GM23338 (cell line): ENCODE results near the gene TCF3.

Source experiments
- CREB1 ChIP-seq: fragments of 250-450 bp; sonication (Bioruptor Pico); IDR thresholded peaks from 2 replicates; pipeline ENCODE4 v1.5.0; 2020; ENCODE audit warnings: low read depth, mild to moderate bottlenecking, moderate library complexity
- CTCF ChIP-seq, 2 experiments: fragments of 200-600 bp in 1 of 2; sonication (generic) in 1 of 2; conservative IDR thresholded peaks; 2 replicates each; pipeline versions ENCODE4 v1.5.1 to v1.6.1; 2016 to 2017; ENCODE audit warnings: antibody characterized with exemption in 2 of 2, low read depth in 2 of 2, mild to moderate bottlenecking in 2 of 2, moderate library complexity in 1 of 2
- ETS1 ChIP-seq: IDR thresholded peaks from 2 replicates; pipeline ENCODE4 v1.6.1; 2016; ENCODE audit warnings: antibody characterized with exemption
- EZH2 ChIP-seq: fragments of 200-600 bp; sonication (generic); IDR thresholded peaks from one replicate; pipeline ENCODE4 v1.8.0; 2017; ENCODE audit warnings: antibody characterized with exemption, mild to moderate bottlenecking, low read depth; ENCODE audit not compliant: unreplicated experiment
- EZH2phosphoT487 ChIP-seq: fragments of 200-600 bp; sonication (generic); IDR thresholded peaks from one replicate; pipeline ENCODE4 v1.8.1; 2018; ENCODE audit warnings: antibody characterized with exemption; ENCODE audit not compliant: unreplicated experiment
- JUNB ChIP-seq: IDR thresholded peaks from one replicate; pipeline ENCODE4 v1.6.1; 2016; ENCODE audit warnings: antibody characterized with exemption; ENCODE audit not compliant: unreplicated experiment
- POLR2AphosphoS5 ChIP-seq: IDR thresholded peaks from 2 replicates; pipeline ENCODE4 v1.6.1; 2016; ENCODE audit warnings: antibody characterized with exemption, low read depth
- REST ChIP-seq: IDR thresholded peaks from one replicate; pipeline ENCODE4 v1.6.1; 2018; ENCODE audit warnings: antibody characterized with exemption; ENCODE audit not compliant: unreplicated experiment
- STAT1 ChIP-seq: IDR thresholded peaks from one replicate; pipeline ENCODE4 v1.6.1; 2016; ENCODE audit warnings: antibody characterized with exemption; ENCODE audit not compliant: unreplicated experiment

GRCh38 chr19:1616396-1616795 lies 36.0 kb downstream of the TCF3 start:
- no peak for TF ChIP-seq CTCF (conservative IDR thresholded peaks at IDR 0.05; ENCODE audit: low read depth in 2 of 2)
- no peak for TF ChIP-seq EZH2phosphoT487
- no peak for TF ChIP-seq REST
- TF ChIP-seq POLR2AphosphoS5 = no peak
- no peak for TF ChIP-seq EZH2
- no peak for TF ChIP-seq CREB1 (CRISPR knock-in tag)
- TF ChIP-seq ETS1 = no peak
- TF ChIP-seq STAT1 = no peak
- TF ChIP-seq JUNB = no peak
